Panc1 (cell line): Measurements from ENCODE around the gene TST. TPM values are rescaled to one million over a fixed set of nuclear protein-coding genes. Genes with fewer than 3 reads are reported as not detected.

Experiments
- ATAC-seq: fragments of 200-7000 bp; cut with Tn5 transposase; 2 replicates; pipeline ENCODE4 v1.9.1; 2020; ENCODE audit warnings: mild to moderate bottlenecking, moderate library complexity
- BruUV-seq: library from RNA; stranded (reverse); fragments of 400-500 nt; replicated peaks from 2 replicates; lab custom pipeline; 2021; lab: Mats Ljungman, UMichigan
- CTCF ChIA-PET: fragments of 300-600 bp; sonication (Branson Sonifier 250); formaldehyde crosslinking; loops from one replicate; lab custom pipeline; 2022; ENCODE audit warnings: antibody characterized with exemption; lab: Charles Lee
- POLR2A ChIA-PET: fragments of 300-600 bp; sonication (Branson Sonifier 250); formaldehyde crosslinking; loops from one replicate; lab custom pipeline; 2022; ENCODE audit warnings: antibody characterized with exemption; lab: Charles Lee
- DNase-seq: peaks from one replicate; pipeline ENCODE4 v3.0.0-alpha.2; 2010; ENCODE audit warnings: low read depth, low spot score
- H3K27ac ChIP-seq: 2 replicates; pipeline ENCODE4 v1.5.1; 2011; ENCODE audit warnings: mild to moderate bottlenecking, low read length, inconsistent platforms
- H3K27me3 ChIP-seq: fragments of 200-500 bp; sonication (Bioruptor generic); 2 replicates; pipeline ENCODE4 v1.6.0; 2014; ENCODE audit warnings: low read length, inconsistent platforms; ENCODE audit not compliant: control insufficient read depth, insufficient read depth
- H3K36me3 ChIP-seq: fragments of 200-500 bp; sonication (Bioruptor generic); 2 replicates; pipeline ENCODE4 v1.5.1; 2014; ENCODE audit warnings: inconsistent platforms, mild to moderate bottlenecking, low read length, moderate library complexity; ENCODE audit not compliant: control insufficient read depth, insufficient read depth
- H3K4me1 ChIP-seq: 2 replicates; pipeline ENCODE4 v1.5.1; 2011; ENCODE audit warnings: inconsistent platforms, mild to moderate bottlenecking, low read length, moderate library complexity; ENCODE audit not compliant: control insufficient read depth, insufficient read depth
- H3K4me3 ChIP-seq, 2 experiments: 2 replicates each; pipeline ENCODE4 v1.5.1; 2011 to 2012; ENCODE audit warnings: low read depth in 2 of 2, low read length in 2 of 2, mild to moderate bottlenecking in 2 of 2, inconsistent platforms in 1 of 2, moderate library complexity in 1 of 2
- H3K9me3 ChIP-seq: fragments of 200-500 bp; sonication (Bioruptor generic); 2 replicates; pipeline ENCODE4 v1.5.1; 2014; ENCODE audit warnings: low read depth, mild to moderate bottlenecking, inconsistent platforms, low read length, moderate library complexity; ENCODE audit not compliant: control insufficient read depth, insufficient read depth
- CTCF ChIP-seq: fragments of 450-650 bp; IDR thresholded peaks from 2 replicates; pipeline ENCODE4 v1.5.1; 2017; ENCODE audit warnings: mild to moderate bottlenecking
- POLR2AphosphoS5 ChIP-seq: IDR thresholded peaks from 2 replicates; pipeline ENCODE4 v1.6.1; 2012; ENCODE audit warnings: mild to moderate bottlenecking, low read depth, low read length, moderate library complexity
- REST ChIP-seq, 2 experiments: IDR thresholded peaks; 2 replicates each; pipeline ENCODE4 v1.6.1; 2011 to 2012; ENCODE audit warnings: low read depth in 2 of 2, control low read depth in 1 of 2, low read length in 1 of 2, mild to moderate bottlenecking in 1 of 2, moderate library complexity in 1 of 2; ENCODE audit not compliant: insufficient read depth in 1 of 2
- SIN3A ChIP-seq: IDR thresholded peaks from 2 replicates; pipeline ENCODE4 v1.6.1; 2012; ENCODE audit warnings: low read depth, mild to moderate bottlenecking, low read length, moderate library complexity, borderline replicate concordance; ENCODE audit not compliant: insufficient read depth
- TCF7L2 ChIP-seq: IDR thresholded peaks from 2 replicates; pipeline ENCODE4 v1.6.1; 2011; ENCODE audit warnings: mild to moderate bottlenecking, low read depth, low read length, inconsistent platforms
- in situ Hi-C: cut with HindIII; loops from 2 replicates; pipeline ENCODE4 v1.10.0; 2016; ENCODE audit warnings: low sequenced_read_pairs, low pct_unique_long_range_greater_than_20kb
- intact Hi-C: fragments of 100-400 bp; cut with micrococcal nuclease; formaldehyde crosslinking; loops from one replicate; pipeline ENCODE4 v1.10.0; 2022; ENCODE audit not compliant: unreplicated experiment
- total RNA-seq: library from RNA; stranded (reverse); gene quantifications from one replicate; pipeline ENCODE4 v1.2.1, GENCODE V29; 2021; ENCODE audit not compliant: unreplicated experiment

Gene TST
- total RNA-seq, 1 experiment from 2014 or later: 15.9 TPM

- no peak for DNase-seq
- Histone ChIP-seq H3K27me3 (no peaks in the 10 kb centered on the region), H3K4me3 (no peak overlapping the region), H3K36me3 (no peaks in the 10 kb centered on the region), H3K4me1 (no peaks in the 10 kb centered on the region), H3K9me3 (no peaks in the 10 kb centered on the region), H3K27ac (no peak overlapping the region)
- in situ Hi-C loops (no loop called here), intact Hi-C loops (no loop called here)
- ChIA-PET POLR2A (no interaction called here), CTCF (interaction anchor here (0.5 kb wide), 1 partner anchor 141 kb away, joined by 4 read pairs; no protein-coding TSS in a partner anchor)
- ATAC-seq: no peak
- no TSS peak for BruUV-seq
- TF ChIP-seq CTCF (peak; percentile 62; the same call in 1 of the 2 replicates), REST (IDR thresholded peaks at IDR 0.05; ENCODE audit: insufficient read depth in 1 of 2, low read depth in 2 of 2, low read length in 1 of 2) (no peak)
These were observed 26.7 kb upstream of the TST start for GRCh38 chr22:37045958-37046357.

GRCh38 chr22:37044634-37045625 lies 25.7 kb upstream of the TST start:
- CTCF ChIA-PET: interaction anchor here (0.5 to 0.6 kb wide), 2 partner anchors 65 to 517 kb away, joined by 4 to 10 read pairs; no protein-coding TSS in a partner anchor
- intact Hi-C loops: no loop called here
- no peak overlapping the region for H3K4me3 ChIP-seq
- no TSS peak for BruUV-seq
- no peak for ATAC-seq
- no peak for TF ChIP-seq TCF7L2
- no peak for TF ChIP-seq SIN3A
- TF ChIP-seq REST (IDR thresholded peaks at IDR 0.05; ENCODE audit: insufficient read depth in 1 of 2, low read depth in 2 of 2, low read length in 1 of 2): no peak
- no peak for TF ChIP-seq CTCF
- no peak for TF ChIP-seq POLR2AphosphoS5
- DNase-seq: no peak
- POLR2A ChIA-PET: interaction anchor here (0.6 kb wide), 1 partner anchor 78 kb away, joined by 3 read pairs; no protein-coding TSS in a partner anchor
- H3K36me3 ChIP-seq: no peaks in the 10 kb centered on the region
- H3K27ac ChIP-seq: no peak overlapping the region
- H3K27me3 ChIP-seq: no peaks in the 10 kb centered on the region
- in situ Hi-C loops: no loop called here
- no peaks in the 10 kb centered on the region for H3K9me3 ChIP-seq
- H3K4me1 ChIP-seq: no peaks in the 10 kb centered on the region
